NOMO-1 treated with DMSO at 0.1 percent for 48 hours (cell line): ENCODE measurements around the gene SAMD9.
"Not testable (repeated sequence)": the region's sequence is repeated elsewhere in the genome, so short reads cannot be mapped to it uniquely, and the experiment has no call there.

Experiments
- DNase-seq: peaks from one replicate; lab custom pipeline; 2025; ENCODE audit not compliant: unreplicated experiment; lab: John Stamatoyannopoulos, UW

SAMD9 gene

DNA sequence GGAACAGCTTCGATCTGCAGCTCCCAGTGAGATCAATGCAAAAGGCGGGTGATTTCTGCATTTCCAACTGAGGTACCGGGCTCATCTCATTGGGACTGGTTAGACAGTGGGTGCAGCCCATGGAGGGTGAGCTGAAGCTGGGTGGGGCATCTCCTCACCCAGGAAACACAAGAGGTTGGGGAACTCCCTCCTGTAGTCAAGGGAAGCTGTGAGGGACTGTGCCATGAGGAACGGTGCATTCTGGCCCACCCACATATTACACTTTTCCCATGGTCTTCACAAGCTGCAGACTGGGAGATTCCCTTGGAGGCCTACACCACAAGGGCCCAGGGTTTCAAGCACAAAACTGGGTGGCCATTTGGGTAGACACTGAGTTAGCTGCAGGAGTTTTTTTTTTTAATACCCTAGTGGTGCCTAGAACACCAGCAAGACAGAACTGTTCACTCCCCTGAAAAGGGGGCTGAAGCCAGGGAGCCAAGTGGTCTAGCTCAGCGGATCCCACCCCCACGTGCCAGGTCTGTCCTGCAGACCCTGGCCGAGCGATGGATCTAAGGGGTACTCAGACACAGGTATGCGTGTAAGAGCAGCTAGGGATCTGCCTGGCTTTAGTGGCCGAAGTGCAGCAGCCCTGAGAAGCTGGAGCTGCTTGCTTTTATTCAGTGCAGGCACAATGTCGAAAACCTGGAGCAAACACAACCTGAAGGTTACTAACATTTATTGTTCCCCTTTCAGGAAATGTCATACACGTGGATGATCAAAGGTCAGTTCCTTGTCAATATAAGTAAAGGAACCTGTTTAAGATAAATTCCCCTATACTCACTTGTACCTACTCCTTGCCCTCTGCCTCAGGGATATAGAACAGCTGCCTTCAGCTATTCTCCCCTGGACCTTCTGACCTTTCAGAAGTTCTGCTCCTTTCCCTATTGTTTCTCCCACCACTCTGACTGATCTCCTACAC lies 3.1 kb upstream of the SAMD9 start:
- no peak for DNase-seq

DNA sequence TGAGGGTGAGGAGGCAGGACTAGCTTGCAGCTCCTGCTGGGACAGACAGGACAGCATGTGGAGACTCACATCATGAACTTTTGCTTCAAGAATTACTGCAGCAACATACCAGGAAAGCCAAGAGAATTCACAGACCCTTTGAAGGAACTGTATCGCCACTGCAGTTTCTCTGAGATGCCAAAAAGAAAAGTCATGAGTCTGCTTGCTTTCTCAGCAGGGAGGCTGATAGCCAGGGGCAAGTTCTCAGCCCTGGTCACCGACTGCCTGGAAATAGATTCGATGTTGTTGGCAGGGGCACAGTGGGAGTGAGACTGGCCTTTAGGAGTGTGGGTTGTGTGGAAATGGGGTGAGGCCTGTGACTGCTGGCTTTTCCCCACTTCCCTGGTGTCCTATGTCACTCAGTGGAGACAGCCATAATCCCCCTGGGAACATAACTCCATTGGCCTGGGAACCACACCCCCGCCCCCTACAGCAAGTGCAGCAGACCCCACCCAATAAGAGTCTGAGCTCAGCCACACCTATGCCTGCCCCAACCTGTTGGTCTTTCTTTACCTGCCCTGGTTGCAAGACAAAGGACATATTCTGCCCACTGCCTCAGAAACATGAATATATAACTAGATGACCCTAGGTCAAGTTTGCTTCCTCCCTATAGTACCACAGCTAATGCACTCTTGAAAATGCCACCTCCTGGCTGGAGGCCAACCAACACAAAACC lies 1.6 kb upstream of the SAMD9 start:
- no peak for DNase-seq

DNA sequence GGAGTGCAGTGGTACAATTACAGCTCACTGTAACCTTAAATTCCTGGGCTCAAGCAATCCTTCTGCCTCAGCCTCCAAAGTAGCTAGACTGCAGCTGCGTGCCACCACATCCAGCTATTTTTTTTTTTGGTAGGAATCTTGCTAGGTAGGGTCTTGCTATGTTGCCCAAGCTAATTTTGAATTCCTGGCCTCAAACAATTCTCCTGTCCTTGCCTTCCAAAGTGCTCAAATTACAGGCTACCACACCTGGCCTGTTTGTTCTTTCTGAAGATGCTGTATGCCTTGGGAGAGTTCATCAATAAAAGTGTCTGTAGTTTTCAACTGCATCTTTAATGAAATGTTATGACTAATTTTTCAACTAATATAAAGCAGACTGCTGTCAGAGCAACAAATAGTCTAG lies 452 bp downstream of the SAMD9 start:
- DNase-seq = no peak

DNA sequence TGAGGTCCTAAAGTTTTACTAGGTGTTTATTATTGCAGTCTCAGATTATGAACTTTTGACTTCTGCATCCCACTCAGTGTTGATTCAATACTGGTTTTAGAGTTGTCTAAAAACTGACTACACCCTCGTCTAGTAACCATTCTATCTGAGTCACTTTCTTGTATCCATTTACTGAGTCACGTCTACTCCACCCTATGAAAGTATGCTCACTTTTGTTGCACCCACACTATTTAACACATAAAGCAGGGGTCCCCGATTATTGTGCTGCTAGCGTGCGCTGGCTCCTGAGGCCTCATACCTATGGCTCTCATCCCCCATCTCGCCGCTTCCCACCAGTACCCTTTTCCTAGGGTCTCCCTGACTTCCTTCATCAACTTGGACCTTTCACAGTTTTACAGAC lies 2.0 kb downstream of the SAMD9 start:
- DNase-seq = no peak

DNA sequence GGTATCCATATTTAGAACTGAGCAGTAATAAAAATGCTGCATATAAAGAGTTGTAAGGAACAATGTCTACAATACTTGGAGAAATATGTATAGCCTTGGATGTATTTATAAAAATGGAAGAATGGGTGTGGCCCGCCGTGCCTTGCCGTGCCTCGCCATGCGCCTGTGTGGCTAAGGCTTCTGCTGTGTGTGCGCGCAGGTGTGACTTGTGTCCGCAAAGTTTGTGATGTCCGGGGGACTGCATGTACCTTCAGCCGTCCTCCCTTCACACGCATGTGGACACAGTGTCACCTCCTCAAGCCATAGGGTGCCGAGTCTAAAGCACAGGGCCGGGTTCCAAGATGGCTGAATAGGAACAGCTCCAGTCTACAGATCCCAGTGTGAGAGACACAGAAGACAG lies 9.8 kb downstream of the SAMD9 start:
- DNase-seq = no peak

DNA sequence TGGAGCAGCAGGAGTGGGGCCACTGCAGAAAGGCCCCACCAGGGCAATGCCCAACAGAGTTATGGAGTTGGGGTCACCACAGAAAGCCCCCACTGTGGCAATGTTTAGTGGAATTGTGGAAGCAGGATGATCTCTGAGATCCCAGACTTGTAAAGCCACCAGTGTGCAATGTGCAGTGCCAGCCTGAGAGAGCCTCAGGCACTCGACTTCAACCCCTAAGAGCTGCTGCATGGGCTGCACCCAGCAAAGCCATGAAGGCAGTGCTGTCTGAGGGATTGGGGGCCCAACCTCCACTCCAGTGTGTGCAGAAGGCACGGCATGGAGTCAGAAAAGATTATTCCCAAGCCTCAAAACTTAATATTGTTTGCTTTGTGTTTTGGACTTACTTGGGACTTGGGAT lies 20.4 kb downstream of the SAMD9 start:
- DNase-seq = no peak

DNA sequence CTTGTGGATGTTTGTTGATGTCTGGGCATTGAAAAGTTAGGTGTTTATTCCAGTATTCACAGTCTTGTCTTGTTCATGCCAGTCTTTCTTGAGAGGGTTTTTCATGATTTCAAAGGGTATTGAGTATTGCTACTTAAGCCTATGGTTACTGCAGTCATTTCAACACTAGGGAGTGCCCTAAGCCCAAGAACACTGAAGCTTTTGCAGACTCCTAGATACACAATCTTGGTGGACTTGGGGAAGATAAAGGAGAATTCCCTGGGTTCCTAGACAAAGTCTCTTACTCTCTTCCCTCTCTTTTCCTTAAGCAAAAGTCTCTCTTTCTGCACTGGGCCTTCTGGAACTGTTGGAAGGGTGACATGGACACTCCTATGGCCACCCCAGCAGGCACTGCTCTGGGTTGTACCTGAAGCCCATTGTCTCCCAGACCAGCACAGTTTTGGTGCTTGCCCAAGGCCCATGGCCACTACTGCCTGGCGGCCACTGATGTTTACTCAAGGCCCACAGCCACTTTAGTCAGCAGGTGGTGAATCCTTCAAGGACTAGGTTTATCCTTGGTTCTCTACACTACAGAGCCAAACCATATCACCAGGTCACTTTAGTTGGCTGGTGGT lies 24.9 kb downstream of the SAMD9 start:
- peak; percentile 46 for DNase-seq

DNA sequence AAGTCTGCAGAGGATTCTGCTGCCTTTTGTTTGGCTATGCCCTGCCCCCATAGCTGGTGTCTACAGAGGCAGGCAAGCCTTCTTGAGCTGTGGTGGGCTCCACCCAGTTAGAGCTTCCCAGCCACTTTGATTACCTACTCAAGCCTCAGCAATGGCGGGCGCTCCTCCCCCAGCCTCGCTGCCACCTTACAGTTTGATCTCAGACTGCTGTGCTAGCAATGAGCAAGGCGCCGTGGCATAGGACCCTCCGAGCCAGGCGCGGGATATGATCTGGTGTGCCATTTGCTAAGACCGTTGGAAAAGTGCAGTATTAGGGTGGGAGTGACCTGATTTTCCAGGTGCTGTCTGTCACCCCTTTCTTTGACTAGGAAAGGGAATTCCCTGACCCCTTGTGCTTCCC lies 44.4 kb downstream of the SAMD9 start:
- not testable (repeated sequence) for DNase-seq

DNA sequence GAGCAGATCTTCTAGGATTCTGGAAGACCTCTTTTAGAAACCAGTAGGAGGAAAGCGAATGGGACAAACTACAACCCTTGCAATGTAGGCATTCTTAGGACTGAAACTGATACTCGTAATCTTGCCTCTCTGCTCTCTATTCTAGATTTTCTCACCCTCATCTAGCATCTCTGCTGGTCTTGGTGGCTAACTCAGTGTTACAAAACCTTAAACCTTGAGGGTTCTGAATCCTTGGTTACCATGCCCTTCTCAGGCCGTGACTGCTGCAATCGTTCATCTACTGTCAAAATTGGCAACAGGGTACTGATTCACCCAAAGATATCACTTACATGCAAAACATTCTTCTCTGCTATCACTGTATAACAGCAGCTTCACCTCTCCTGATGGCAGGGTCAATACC lies 55.2 kb downstream of the SAMD9 start:
- no peak for DNase-seq

DNA sequence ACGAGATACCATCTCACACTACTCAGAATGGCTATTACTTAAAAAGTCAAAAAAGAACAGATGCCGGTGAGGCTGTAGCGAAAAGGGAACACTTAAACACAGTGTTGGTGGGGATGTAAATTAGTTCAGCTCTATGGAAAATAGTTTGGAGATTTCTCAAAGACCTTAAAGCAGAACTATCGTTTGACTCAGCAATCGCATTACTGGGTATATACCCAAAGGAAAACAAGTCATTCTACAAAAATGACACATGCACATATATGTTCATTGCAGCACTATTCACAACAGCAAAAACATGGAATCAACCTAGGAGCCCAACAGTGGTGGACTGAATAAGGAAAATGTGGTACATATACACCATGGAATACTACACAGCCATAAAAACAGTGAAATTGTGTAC lies 56.9 kb downstream of the SAMD9 start:
- no peak for DNase-seq

DNA sequence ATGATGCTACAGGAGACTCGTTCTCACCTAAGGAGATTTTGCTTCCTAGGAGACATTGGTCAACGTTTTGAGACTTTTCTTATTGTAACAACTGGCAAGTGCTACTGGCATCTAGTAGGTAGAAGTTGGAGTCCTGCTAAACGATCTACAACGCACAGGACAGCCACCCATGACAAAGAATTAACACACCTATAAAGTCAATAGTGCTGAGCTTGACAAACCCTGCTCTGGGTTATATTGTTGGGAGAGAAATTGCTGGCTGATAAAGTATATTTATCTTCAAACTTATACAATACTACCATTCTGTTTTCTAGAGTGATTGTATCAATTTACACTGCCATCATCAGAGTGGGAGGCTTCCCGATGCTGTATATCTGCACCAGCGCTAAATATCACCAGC lies 57.8 kb downstream of the SAMD9 start:
- no peak for DNase-seq

DNA sequence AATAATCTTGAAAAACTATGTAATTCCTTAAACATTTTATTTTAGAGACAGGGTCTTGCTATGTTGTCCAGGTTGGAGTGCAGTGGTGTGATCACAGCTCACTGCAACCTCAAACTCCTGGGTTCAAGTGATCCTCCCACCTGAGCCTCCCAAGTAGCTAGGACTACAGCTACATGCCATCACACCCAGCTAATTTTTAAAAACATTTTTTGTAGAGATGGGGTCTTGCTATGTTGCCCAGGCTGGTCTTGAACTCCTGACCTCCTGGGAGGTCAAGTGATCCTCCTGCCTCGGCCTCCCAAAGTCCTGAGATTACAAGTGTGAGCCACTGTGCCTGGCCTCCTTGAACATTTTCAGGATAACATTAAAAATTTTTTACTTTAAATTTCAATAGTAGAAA lies 61.2 kb downstream of the SAMD9 start:
- DNase-seq = not testable (repeated sequence)

DNA sequence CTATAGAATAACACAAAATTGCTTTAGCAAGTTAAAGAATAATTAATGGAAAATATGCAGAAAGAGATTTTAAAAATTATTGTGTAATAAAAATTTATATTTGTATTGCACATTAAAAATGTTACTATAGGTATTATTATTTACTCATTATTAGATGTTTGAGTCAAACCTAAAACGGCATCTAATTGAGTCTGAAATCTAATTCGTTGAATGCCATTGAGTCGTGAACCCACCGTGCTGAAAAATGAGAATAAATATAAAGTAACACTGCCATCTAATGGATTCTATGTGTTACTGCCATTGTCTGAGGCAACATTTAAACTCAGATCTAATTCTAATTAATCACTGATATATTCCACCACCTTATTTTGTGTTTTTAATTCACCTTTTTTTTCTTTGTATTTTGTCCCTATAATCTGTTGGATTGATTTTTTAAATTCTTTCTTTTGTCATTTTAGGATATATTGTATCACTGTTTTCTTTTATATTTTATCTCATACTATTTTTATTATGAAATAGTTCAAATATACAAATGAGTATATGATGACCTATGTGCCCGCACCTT lies 62.2 kb downstream of the SAMD9 start:
- peak; percentile 92 for DNase-seq

DNA sequence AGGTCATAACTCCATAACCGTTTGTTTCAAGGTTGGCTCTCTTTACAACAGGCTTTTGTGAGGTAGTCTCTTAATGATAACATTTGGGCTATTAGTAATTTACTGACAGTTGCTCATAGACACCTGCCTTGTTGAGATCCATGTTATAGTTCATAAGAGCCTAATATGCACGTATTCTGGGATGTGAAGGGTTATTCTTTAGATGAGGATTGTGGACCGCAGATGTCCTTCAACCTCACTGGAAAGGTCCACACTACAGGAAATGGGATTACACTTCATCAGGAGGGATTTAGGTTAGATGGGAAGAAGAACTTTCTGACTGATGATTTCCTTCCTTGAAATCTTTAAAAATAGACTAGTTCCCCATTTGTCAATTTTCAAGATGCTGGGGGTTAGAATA lies 62.8 kb downstream of the SAMD9 start:
- DNase-seq = no peak

DNA sequence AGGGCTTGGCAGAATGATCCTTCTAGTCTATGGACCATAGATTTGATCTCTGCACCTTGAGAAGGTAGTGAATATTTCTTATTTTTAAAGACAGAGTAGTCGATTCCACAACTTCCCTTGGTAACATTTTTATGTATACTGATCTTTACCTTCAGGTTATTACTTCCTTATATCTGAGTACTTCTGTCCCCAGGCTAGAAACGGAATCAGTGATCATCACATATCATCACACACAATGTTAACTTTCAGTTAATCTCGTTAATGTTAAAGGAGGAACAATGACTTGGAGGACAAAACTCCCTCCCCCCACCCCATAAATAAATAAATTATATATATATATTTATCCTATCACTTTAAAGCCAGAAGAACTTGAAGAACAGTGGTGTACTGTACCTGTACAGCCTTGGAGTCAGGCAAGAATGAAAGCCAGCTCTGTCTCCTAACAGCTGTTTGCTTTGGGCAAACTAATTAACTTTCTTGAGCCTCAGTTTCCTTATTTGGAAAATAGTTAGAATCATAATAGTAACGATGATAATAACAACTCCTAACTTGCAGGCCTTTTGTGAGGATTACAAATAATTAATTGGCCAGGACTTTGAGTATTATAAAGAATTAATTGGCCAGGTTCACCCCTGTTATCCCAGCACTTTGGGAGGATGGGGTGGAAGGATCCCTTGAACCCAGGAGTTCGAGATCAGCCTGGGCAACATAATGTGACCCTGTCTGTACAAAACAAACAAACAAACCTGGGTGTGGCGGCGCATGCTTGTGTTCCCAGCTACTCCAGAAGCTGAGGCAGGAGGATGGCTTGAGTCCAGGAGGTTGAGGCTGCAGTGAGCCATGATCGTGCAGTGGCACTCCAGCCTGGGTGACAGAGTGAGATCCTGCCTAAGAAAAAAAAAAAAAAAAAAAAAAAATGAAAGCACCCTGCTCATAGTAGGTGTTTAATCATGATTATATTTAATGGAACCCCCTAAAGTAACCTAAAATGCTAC lies 63.5 kb downstream of the SAMD9 start:
- DNase-seq = peak; percentile 89

DNA sequence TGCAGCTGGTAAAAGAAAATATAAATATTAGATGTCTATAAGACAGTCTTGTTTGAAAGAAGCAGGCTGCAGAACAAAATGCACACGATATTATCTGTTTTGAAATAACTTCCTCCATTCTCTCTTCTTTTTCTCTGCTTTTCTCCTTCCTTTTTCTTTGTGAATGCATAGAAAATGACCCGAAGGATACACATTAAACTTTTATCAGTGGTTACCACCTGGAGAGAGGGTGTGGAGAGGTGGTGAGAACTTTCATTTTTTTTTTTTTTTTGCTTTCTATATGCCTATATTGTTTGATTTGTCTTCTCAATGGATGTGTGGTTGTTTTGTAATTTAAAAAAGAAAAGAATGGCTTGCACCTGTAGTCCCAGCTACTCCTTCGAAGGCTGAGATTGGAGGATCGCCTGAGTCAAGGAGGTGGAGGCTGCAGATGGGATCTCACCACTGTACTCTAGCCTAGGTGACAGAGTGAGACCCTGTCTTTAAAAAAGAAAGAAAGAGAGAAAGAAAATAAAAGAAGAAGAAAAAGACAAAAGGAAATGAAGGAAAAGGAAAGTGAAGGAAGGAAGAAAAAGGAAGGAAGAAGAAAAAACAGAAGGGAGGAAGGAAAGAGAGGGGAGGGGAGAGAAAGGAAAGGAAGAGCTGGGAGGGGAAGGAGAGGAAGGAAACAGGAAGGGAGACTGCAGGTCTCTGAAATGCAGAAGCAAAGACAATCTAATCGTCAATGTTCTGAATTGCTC lies 64.4 kb downstream of the SAMD9 start:
- peak; percentile 55 for DNase-seq

DNA sequence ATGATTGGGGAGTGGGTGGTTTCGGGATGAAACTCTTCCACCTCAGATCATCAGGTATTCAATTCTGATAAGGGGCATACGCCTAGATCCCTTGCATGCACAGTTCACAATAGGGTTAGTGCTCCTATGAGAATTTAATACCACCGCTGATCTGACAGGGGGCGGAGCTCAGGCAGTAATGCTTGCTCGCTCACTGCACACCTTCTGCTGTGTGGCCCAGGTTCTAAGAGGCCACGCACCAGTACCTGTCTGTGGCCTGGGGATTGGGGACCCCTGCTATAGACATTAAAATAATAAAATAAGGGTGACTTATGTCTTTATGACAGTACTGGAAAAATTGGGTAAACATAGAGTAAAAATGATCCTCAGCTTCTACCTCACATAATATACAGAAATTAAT lies 66.1 kb downstream of the SAMD9 start:
- DNase-seq = no peak
